ENCODE measurements around the gene NANS.
"Not testable (repeated sequence)": the region's sequence is repeated elsewhere in the genome, so short reads cannot be mapped to it uniquely, and the experiment has no call there.

The NANS gene

GRCh38 chr9:98105006-98105405 is 48.5 kb downstream of the NANS start:
- DNase-seq: no peak

- DNase-seq: no peak
Measured at GRCh38 chr9:98107926-98108325, 51.4 kb downstream of the NANS start.

- no peak for DNase-seq
Measured at GRCh38 chr9:98108531-98109031, 52.0 kb downstream of the NANS start.

GRCh38 chr9:98109052-98109451 is 52.5 kb downstream of the NANS start:
- DNase-seq: no peak

- DNase-seq: not testable (repeated sequence)
Measured at GRCh38 chr9:98117097-98117496, 60.6 kb downstream of the NANS start.

GRCh38 chr9:98117984-98118639 is 61.6 kb downstream of the NANS start:
- DNase-seq: no peak

GRCh38 chr9:98118640-98119601 is 62.4 kb downstream of the NANS start, which contains the start of gene TRIM14:
Gene TRIM14 (minus strand): TSS chr9:98119222. CDS start chr9:98119188, 34 bp downstream.
- no peak for DNase-seq

GRCh38 chr9:98120476-98120875 is 63.9 kb downstream of the NANS start:
- DNase-seq: no peak

- DNase-seq: no peak
Measured at GRCh38 chr9:98121058-98121457, 64.5 kb downstream of the NANS start.

- not testable (repeated sequence) for DNase-seq
Measured at GRCh38 chr9:98124091-98124490, 67.6 kb downstream of the NANS start.

- DNase-seq: no peak
Measured at GRCh38 chr9:98124637-98125426, 68.3 kb downstream of the NANS start.

- no peak for DNase-seq
Measured at GRCh38 chr9:98127226-98127625, 70.7 kb downstream of the NANS start.

GRCh38 chr9:98128316-98128715 is 71.8 kb downstream of the NANS start:
- no peak for DNase-seq

GRCh38 chr9:98129451-98129881 is 72.9 kb downstream of the NANS start:
- no peak for DNase-seq

GRCh38 chr9:98130060-98130459 is 73.5 kb downstream of the NANS start:
- not testable (repeated sequence) for DNase-seq

- DNase-seq: no peak
Measured at GRCh38 chr9:98130576-98131228, 74.2 kb downstream of the NANS start.

- DNase-seq: no peak
Measured at GRCh38 chr9:98132158-98132557, 75.6 kb downstream of the NANS start.
